HG03095 (cell line): Measurements from ENCODE around the gene SMAD9.
A peak's percentile ranks its signal among the peaks of the same experiment; 100 is the strongest.

Experiments
- ATAC-seq: cut with Tn5 transposase; IDR thresholded peaks from one replicate; pipeline ENCODE4 v1.9.1; 2021; ENCODE audit warnings: moderate library complexity; ENCODE audit not compliant: unreplicated experiment

The SMAD9 gene

DNA sequence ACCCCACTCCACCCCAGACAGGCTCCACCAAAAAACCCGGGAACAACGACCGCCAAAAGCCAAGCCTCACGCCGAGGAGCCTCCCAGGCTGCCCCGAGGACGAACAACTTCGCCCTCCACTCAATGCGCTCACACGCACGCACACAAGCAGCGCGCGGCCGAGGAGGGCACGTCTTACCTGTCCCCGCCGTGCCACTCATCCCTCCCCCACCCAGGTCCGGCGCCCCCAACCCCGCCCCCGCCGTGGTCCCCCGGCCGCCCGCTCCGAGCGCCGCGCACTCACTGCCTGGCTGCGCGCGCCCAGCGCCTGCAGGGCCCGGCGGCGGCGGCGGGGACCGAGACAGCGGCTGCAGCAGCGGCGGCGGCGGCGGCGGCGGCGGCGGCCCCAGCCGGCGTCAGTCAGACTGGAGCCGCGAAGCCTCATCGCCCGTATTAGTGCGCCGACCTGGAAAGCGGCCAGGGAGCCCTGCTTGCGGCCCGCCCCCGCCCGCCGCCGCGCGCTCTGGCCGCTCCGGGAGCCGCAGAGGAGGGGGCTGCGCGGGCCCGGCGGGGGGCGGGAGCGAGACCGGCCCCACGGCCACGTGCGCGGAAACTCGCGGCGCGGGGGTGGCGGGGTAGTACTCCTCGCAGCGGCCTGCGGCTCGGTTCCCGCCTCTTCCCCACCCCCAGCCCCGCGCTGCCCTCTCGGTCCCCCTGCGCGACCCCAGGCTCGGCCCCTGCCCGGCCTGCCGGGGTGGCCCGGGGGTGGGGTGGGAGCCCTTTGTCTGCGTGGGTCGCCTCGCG lies at the start of gene SMAD9:
Gene SMAD9, minus strand, starts transcription at position 406 of the 783 bp plus-strand sequence. CDS start 40,549 bp downstream, outside the sequence.
- ATAC-seq: peak; percentile 57

DNA sequence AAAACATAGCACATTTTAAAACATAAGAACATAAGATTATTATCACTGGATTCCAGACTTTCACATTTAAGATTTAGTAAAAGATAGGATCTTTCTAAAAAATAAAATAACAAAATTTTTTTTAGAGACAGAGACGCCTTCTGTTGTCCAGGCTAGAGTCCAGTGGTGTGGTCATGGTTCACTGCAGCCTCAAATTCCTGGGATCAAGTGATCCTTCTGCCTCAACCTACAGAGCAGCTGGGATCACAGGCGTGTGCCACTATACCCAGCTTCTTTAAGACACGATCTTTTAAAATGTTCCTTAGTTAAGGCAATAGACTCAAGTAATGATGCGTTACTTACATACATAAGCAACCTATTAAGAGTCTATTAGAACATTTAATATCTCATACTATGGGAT lies 46.4 kb upstream of the SMAD9 start:
- ATAC-seq: no peak

DNA sequence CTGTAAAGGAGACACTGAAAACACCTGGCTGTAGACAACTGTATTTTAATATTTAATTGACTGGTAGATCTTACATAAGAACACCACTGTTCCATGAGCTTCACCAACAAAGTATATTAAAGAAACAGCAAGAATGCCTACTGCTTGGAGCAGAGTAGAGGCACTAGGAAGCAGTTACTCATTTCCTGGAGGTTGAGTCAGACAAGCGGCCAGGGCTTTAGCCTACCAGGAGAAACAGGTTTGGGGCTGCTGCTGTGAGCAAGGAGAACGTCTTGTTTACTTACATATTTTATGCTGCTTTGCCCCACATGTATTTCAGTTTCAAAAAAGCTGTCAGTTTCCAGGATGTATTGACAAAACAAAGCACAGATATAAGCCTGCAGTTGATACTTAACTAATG lies 45.7 kb upstream of the SMAD9 start:
- ATAC-seq: no peak

DNA sequence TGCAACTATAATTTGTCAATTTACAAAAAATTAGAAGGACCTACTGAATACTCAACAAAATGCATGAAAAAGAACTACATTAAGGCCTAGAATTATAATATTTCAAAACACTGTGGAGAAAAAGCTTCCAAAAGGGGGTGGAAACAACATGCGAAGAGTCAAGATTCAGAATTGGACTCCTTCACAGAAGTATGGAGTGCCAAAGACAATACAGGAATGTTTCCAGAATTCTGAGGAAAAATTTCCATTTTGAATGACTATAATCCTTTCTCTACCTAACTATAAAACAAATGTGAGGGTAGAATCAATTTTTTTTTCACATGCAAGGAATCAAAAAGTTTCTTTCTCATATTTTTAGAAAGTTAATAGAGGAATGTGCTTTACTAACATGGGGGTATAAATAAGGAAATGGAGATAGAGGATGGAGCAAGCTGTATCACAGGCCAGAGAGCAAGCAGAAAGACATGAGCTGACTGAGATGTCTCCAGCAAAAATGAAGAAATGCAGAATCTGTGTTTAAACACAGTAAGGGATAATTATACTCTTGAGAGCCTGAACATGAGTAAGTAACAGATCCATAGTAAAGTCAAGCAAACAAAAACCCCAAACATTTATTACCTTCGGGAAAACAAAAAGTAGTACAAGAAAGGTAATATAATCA lies 39.5 kb upstream of the SMAD9 start:
- no peak for ATAC-seq

DNA sequence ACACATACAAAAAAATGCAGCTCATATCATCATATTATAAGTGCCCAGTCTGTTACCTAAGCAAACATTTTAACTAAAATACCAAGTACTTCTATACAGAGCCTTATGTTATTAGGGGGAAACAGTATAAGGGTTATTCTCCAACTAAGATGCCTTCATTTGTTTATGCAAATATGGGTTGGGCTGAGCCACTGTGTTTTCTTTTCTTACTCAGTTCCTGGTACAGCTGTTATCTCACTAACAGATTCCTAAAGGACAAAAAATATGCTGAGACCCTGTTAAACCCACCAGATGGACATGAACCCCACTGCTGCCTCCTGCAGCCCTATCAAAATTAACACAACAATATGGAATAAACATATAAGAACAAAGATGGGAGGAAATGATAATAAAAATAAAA lies 34.5 kb upstream of the SMAD9 start:
- no peak for ATAC-seq

DNA sequence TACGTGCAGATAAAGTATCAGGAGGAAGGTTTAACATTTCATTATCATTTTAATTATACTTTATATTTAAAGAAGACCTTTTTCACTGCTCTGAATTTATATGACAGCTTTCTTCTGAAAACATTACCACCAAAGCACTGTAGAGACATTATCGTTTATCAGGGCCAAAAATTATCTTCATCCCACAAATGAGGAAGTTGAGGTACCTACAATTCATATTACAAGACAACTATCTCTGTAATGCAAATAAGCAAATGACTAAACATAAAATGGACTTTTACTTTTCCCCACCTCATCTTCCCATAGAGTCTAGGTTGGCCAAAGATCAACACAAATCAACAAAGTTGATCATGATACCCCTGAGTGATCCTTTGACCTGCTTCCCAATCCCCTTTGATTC lies 30.9 kb upstream of the SMAD9 start:
- no peak for ATAC-seq

DNA sequence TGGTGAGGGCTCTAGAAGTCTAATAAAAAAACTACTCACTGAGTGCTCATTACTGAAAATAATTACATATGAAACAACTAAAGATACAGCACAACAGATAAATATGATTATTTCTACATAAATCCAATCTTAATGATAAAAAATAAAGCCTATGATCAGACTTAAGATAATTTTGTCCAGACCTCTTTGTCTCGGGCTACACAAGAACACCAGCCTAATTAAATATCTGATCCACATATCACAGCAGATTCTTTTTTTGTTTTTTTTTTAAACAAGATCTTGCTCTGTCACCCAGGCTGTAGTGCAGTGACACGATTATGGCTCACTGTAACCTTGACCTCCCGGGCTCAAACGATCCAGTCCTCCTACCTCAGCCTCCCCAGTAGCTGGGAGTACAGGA lies 30.3 kb upstream of the SMAD9 start:
- no peak for ATAC-seq

DNA sequence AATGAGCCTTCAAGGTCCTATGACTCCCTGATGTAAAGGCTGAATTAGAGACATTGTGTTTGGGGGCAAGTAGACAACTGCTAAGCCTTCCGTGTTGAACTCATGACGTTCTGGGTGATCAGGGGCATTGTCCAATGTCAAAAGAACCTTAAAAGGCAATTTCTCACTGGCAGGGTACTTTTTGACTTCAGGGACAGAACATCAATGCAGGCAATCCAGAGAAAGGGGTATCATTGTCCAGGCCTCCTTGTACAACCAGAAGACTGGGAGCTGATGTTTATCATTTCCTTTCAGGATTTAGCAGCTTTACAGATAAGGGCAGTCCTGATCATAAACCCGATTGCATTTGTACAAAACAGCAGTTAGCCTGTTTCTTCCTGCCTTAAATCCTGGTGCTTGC lies 25.0 kb upstream of the SMAD9 start:
- no peak for ATAC-seq

DNA sequence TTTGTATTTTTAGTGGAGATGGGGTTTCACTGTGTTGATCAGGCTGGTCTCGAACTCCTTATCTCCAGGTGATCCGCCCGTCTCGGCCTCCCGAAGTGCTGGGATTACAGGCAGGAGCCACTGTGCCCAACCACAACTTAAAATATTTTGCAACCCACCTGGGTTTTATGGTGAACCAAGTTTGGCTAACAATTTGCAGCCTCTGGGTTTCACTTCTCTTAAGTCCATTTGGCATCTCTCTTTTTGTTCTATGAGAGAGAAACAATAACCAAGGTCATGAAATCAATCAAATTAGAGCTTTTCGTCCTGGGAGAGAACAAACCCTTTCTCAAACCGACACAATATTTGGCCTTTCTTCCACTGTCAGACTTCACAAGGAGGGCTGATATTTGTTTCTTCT lies 5.6 kb upstream of the SMAD9 start:
- ATAC-seq: no peak

DNA sequence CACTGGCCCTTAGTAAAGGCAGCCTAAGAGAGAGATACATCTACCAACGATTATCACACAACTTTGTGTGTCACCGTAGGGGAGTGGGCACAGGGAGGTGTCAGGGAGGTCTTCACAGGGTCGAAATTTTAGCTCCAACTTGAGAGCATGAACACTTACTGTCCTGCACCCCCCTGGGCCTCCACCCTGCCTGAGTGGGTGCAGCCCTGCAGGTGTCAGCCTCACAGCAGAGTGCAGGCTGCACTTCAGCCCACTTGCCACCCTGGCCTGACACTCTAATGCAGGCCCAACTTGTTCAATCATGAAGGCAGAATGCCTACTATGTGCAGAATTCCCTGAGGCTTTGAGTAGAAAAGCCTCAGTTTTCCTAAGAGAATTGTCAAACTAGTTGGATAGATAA lies 4.0 kb upstream of the SMAD9 start:
- ATAC-seq: no peak

DNA sequence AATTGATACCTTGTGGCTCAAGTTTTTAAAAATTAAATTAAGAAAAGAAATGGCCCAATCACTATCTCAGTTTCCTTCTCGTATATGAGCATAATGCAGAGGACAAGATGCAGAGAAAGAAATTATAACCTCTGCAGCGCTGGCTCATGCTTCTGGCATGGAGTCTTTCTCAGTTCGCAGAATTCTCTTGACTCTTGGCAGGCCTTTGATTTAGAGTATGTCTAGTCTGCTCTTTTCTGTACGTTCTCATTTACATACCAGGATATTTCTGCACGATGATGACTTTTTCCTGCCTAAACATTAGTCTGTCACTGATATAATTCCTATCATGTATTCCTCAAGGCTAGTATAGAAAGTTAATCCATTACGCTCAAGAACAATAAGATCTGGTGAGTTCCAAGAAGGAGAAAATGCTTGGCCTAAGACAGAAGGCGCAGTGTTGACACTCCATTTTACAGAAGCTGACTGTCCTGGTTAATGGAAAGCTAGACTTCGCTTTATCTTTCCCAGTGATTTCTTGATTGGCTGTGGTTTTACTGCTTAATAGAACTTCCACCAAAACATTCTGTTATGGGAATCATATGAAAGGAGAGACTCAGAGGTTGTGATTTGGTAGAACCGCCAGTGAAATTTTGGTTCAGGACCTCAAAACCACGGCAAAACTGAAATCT lies 1.7 kb upstream of the SMAD9 start:
- no peak for ATAC-seq

DNA sequence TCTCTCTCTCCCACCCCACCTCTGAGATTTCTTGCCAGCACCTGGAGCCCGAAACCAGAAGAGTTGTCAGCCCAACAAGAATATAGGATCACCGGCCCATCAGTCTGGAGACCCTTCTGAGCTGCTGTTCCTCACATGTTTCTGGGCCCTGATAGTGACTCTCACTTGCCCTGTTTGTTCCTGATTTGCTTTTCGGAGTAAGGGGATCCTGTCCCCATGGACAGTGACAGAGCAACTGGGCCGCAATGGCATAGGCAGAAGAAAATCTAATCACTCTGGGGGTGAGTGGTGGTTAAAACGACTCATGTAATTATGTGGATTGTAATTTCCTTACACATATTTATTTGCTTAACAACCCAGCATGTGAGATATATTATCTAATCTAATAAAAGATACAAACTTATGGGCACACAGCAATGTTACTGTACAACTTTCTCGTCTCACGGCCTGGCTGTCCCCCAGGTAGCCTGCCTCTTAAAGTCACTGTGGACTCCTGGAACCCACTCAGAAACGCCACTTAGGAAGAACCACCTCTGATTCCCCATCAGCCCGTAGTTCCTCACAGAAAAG lies 663 bp upstream of the SMAD9 start:
- ATAC-seq: no peak

DNA sequence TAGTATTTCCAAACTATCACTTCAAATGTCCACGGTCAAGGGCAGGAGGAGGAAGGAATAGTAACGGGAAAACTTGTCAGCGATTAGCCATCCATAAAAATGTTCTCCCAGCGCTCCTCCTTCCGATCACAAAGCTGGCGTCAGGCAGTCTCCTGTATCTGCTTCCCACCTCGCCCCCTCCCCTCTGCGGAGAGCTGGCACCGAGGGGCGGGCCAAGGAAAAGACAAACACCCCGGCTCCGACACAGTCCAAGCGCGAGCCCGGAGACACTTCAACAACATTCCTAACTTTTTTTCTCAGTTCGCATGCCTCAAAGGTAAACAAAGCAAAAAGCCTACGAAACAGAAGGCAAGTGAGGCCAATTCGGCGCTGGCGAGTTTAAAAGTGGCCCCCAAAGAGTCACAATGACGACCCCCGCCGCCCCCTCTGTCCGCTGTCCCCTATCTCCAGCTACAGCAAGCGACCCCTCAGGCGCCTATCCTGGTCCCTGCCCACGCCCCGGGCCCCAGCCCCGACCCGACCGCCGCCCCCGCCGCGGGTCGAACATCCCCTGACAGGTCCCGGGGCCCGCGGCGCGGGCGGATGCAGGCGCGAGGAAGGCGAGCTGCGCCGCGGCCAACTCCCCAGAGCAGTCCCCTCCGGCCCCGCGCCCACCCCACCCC lies 736 bp downstream of the SMAD9 start:
- no peak for ATAC-seq

DNA sequence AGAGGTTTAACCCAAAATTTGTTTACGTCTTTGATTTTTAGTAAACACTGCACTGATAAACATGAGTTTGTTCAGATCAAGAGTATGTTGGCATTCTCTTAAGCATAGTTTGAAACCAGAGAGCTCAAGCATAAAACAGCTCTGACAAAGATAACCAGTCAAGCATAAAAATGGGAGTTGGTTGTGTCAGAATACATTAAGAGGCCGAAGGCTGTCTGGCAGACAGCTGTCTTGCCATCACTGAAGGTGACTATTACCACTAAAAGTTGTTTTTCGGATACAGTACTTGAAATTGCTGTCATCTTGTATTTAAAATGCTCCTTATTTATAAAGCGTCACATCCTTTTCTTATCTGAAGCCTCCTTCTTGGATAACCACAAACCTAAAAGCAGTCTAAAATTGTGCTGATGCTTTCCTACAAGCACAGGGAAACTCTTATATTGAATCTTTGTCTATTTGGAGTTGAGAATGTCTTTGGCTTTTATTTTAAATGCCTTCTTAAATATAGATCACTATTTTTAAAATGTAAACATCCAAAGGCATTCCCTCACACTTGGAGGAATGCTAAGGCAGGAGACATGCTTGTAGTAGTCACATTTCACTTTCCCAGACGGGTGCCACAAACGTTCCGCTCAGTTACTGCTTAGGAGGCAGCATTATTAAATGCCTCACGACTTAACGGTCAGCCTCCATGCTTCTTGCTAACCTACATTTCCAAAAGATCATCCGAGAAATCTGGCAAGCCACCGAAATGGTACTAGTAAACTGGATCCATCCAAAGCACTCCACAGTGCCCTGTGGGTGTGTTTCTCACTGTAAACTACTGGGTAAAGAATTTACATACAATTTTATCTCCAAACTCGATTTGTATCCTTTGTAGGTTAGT lies 1.5 kb downstream of the SMAD9 start:
- ATAC-seq: no peak

DNA sequence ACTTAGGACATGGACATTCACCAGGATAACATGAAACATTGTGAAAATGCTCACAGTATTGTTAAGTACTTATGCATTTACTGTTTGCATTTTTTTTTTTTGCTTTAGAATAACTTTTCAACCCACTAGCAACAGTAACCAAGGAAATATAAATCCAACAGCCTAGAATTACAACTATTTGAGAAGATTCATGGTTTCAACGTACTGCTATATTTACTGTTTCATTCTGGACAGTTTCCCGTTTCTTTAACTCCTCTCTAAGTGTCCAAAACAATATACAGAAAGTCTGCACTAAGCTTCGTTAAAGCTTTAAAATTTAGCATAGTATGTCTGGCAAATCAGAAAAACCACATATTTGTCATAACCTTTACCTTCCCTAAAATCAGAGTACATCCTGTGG lies 2.7 kb downstream of the SMAD9 start:
- ATAC-seq: no peak

DNA sequence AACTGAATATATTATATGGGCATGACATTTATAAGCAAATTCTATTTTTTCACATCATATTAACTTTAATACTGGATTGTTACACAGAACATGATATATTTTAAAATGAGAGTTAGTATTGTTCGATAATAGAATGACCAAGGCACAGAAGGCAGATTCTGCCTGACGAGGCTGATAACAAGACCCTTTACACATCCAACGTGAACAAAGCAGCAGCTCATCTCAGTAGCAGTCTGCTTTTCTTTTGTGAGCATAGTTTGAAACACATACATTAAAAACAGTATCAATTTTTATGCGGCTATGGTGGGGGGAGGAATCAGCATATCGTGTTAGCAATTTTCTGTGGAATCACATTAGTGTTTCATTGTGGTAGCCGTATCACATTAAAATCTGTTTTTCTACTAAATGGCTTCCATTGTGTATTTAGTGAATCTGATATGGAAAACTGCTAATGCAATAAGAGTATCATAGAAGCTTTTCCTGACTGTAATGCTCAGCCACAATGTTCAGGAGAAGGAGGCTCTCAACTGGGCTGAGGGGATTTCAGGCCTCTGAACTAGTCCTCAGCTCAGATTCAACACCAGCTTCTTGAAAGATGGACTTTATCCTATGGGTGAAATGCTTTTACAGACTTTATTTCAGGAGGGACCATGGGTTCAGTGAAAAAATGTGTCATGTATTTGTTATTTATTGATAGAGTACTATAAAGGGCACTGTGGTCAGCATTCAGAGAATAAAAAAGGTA lies 4.0 kb downstream of the SMAD9 start:
- ATAC-seq: no peak

DNA sequence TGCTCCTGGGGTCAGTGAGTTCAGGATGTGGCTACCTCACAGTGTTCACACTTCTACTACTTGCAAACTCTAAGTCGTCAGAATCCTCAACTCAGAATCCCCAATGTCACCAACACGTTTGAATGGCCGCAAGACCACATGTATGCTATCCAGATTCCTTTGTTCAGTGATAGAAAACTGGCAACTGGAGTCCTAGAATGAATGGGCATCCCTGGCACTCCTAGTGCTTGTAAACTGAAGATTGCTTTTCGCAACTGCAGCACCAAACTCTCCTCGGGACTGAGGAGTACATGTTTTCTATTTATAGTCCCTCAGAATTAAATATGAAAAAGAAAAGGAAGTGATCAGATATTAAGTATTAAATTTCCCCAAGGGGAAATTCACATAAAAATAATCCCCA lies 4.9 kb downstream of the SMAD9 start:
- ATAC-seq: no peak

DNA sequence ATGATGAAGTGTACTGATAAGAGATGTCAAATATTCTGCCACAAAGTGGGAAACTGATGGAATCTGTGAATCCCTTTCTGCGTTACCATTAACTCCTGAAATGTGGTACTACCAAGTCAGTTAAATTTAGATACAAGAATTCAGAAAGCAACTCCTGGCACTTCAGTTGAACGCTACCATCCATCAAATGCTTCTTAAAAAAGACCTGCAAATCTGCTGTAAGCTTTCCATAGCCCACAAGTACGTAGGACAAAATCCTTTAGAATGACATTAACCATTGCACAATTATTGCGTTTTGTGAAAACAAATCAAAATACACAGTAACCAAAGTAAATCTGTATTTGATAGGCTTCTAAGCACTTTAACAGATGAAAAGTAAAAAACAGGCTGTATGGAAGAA lies 5.4 kb downstream of the SMAD9 start:
- ATAC-seq: no peak

DNA sequence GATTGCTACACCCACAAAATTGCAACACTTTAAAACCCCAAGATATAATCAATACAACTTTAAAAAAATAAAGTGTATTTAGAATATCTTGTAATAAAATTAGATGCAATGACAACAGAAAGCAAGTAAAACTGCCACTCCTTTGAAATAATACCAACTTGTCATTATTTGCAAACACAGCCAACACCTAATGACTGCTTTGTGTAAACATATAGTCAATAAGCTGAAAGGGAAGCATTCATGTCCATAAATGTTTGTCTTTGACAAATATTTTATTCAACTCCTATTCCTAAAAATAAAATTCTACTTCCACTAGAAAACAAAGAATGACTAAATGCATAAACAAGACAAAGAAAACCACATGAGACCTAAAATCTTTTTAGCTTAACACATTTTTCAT lies 6.6 kb downstream of the SMAD9 start:
- ATAC-seq: no peak

DNA sequence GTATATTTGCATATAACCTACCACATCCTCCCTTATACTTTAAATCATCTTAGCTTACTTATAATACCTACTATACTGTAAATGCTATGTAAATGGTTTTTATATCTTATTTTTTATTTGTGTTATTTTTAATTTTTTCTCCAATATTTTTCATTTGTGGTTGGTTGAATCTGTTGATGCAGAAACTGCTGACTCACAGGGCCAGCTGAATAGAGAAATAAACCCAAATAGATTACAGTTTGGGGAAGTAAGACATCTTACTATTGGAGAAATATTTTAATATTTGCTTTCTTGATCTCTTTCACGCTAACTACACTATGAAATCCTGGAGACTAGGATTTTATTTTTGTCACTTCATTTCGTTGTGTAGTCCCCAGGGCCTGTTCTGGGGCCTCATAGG lies 7.1 kb downstream of the SMAD9 start:
- no peak for ATAC-seq
